ENCODE measurements around the gene MYO1D.

The MYO1D gene

DNA sequence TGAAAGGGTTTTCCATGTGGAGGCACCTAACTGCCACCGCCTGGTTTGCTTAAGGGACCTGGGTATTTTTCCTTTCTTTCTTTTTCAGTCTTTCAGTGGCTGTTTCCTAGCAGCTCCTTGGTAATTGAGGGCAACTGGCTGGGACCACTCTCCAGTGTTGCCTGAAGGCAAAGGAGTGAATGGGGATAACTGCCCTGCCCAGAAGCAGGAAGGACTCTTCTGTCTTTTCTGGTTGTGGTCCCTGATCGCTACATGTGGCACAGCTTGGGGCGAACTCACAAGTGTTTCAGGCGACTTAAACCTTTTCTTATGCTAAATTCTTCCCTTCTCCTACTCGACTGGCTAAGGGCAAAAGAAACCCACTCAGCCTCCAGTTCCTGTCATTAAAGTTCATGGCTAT is 40.9 kb upstream of the MYO1D start:
- Histone ChIP-seq H3K36me3 (replicated peaks) (no peaks in the 10 kb centered on the region), H3K27me3 (replicated peaks) (no peaks in the 10 kb centered on the region), H3K27ac (no peak overlapping the region), H3K4me3 (ENCODE audit: low read depth, low read length) (no peak overlapping the region)
- no peak for DNase-seq
- in situ Hi-C loops (cut with HindIII; ENCODE audit: low pct_ligation_motif_present, low sequenced_read_pairs) = loop anchor here (25.0 kb wide), 1 partner anchor 131 kb away; no protein-coding TSS in a partner anchor
- TF ChIP-seq, protein P1, sequence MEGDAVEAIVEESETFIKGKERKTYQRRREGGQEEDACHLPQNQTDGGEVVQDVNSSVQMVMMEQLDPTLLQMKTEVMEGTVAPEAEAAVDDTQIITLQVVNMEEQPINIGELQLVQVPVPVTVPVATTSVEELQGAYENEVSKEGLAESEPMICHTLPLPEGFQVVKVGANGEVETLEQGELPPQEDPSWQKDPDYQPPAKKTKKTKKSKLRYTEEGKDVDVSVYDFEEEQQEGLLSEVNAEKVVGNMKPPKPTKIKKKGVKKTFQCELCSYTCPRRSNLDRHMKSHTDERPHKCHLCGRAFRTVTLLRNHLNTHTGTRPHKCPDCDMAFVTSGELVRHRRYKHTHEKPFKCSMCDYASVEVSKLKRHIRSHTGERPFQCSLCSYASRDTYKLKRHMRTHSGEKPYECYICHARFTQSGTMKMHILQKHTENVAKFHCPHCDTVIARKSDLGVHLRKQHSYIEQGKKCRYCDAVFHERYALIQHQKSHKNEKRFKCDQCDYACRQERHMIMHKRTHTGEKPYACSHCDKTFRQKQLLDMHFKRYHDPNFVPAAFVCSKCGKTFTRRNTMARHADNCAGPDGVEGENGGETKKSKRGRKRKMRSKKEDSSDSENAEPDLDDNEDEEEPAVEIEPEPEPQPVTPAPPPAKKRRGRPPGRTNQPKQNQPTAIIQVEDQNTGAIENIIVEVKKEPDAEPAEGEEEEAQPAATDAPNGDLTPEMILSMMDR (IDR thresholded peaks at IDR 0.05; ENCODE audit: low read depth, low read length, missing control alignments) = no peak

DNA sequence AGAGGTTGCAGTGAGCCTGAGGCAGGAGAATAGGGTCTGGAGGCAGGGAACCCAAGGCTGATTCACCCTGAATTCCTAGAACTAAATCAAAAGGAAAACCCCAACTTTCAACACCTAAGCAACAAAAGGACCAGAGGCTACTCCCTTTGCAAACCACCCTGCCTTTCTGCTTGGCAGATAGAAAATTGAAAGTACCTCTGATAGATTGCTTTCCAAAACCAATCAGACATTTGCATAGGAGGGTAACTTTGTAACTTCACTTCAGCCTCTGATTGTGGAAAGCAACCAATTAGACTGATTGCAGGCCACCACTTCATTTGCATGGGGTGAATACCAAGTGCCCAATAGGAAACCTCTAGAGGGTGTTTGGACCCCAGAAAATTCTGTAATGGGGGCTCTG is 40.2 kb upstream of the MYO1D start:
- no peak overlapping the region for H3K4me3 ChIP-seq (ENCODE audit: low read depth, low read length)
- H3K36me3 ChIP-seq (replicated peaks) = no peaks in the 10 kb centered on the region
- no peaks in the 10 kb centered on the region for H3K27me3 ChIP-seq (replicated peaks)
- no peak for DNase-seq
- in situ Hi-C loops (cut with HindIII; ENCODE audit: low pct_ligation_motif_present, low sequenced_read_pairs) = loop anchor here (25.0 kb wide), 1 partner anchor 130 kb away; no protein-coding TSS in a partner anchor
- no peak overlapping the region for H3K27ac ChIP-seq
- TF ChIP-seq, protein P1 (IDR thresholded peaks at IDR 0.05; ENCODE audit: low read depth, low read length, missing control alignments) = no peak

DNA sequence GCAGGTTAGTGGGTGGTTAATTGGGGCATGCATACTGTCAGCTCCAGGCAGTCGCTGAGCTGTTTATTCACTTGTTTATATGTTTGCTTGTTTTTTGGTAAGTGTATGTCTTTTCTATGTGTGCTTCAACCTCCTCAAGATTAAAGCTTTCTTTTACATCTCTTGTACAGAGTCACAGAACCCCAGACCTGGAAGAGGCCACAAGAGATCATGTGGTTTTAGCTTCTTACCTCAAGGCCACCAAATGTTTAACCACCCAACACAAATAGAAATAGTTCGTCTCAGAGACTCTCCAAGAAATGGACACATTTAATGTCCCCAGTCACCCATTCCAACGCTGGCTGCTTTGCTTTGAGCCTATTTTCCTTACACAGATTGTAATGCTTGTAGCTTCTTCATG is 39.2 kb upstream of the MYO1D start:
- DNase-seq = no peak
- Histone ChIP-seq H3K36me3 (replicated peaks) (no peaks in the 10 kb centered on the region), H3K4me3 (ENCODE audit: low read depth, low read length) (no peak overlapping the region), H3K27me3 (replicated peaks) (no peaks in the 10 kb centered on the region), H3K27ac (no peak overlapping the region)
- in situ Hi-C loops (cut with HindIII; ENCODE audit: low pct_ligation_motif_present, low sequenced_read_pairs) = loop anchor here (25.0 kb wide), 1 partner anchor 129 kb away; no protein-coding TSS in a partner anchor
- TF ChIP-seq, protein P1 (IDR thresholded peaks at IDR 0.05; ENCODE audit: low read depth, low read length, missing control alignments) = no peak

DNA sequence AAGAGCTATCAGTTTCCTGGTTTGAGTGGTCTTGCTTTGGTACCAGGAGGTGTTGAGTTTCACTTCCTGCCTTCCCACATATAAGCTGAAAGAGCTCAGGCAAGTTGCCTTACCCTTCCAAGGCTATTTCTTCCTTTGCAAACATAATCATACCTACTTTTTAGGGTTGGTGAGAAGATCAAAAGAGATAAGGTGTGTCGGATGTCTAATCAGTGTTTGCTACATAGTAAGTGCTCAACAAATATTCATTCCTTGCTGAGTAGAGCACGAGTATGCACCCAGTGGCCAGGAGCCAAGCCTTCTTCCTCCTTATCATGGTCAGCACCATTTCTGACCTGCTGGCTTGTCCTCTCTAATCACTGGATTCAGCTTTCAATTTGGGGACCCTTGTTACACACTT is 38.3 kb upstream of the MYO1D start:
- Histone ChIP-seq H3K4me3 (ENCODE audit: low read depth, low read length) (no peak overlapping the region), H3K27me3 (replicated peaks) (no peaks in the 10 kb centered on the region), H3K36me3 (replicated peaks) (no peaks in the 10 kb centered on the region), H3K27ac (no peak overlapping the region)
- TF ChIP-seq, protein P1 (IDR thresholded peaks at IDR 0.05; ENCODE audit: low read depth, low read length, missing control alignments) = no peak
- in situ Hi-C loops (cut with HindIII; ENCODE audit: low pct_ligation_motif_present, low sequenced_read_pairs) = loop anchor here (25.0 kb wide), 1 partner anchor 128 kb away; no protein-coding TSS in a partner anchor
- no peak for DNase-seq

DNA sequence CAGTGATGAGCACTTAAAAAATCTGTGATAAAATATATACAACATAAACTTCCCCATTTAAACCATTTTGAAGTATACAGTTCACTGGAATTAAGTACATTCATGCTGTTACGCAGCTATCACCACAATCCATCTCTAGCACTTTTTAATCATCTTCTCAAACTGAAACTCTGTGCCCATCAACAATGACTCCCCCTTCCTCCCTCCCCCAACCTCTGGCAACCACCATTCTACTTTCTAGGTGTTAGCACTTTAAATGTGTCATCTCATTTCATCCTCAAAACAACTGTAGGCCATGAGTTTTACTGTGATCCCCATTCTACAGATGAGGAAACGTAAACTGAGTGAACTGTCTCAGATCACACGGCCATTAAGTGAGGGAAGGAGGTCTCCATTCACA is 37.3 kb upstream of the MYO1D start:
- TF ChIP-seq, protein P1 (IDR thresholded peaks at IDR 0.05; ENCODE audit: low read depth, low read length, missing control alignments) = no peak
- in situ Hi-C loops (cut with HindIII; ENCODE audit: low pct_ligation_motif_present, low sequenced_read_pairs) = loop anchor here (25.0 kb wide), 1 partner anchor 127 kb away; no protein-coding TSS in a partner anchor
- no peak for DNase-seq
- Histone ChIP-seq H3K36me3 (replicated peaks) (no peaks in the 10 kb centered on the region), H3K4me3 (ENCODE audit: low read depth, low read length) (no peak overlapping the region), H3K27me3 (replicated peaks) (no peaks in the 10 kb centered on the region), H3K27ac (no peak overlapping the region)

DNA sequence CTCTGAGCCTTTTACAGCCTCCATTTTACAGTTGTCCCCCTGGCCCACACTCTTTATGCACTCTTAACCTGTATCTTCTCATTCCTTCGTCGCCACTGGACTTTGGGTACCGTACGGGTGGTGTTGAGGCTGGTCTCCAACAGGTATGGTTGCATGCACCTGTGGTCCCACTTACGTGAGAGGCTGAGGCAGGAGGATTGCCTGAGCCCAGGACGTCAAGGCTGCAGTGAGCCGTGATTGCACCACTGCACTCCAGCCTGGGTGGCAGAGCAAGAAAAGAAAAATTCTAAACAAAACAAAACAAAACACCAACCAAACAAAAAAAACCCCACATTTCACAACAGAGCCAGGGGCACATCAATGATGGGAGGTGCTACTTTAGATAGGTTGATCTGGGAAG is 36.7 kb upstream of the MYO1D start:
- H3K27me3 ChIP-seq (replicated peaks) = no peaks in the 10 kb centered on the region
- H3K36me3 ChIP-seq (replicated peaks) = no peaks in the 10 kb centered on the region

More for the DNA sequence above, 36.7 kb upstream of the MYO1D start:
- no peak for DNase-seq
- Histone ChIP-seq H3K4me3 (ENCODE audit: low read depth, low read length) (no peak overlapping the region), H3K27ac (no peak overlapping the region)
- in situ Hi-C loops (cut with HindIII; ENCODE audit: low pct_ligation_motif_present, low sequenced_read_pairs) = loop anchor here (25.0 kb wide), 1 partner anchor 126 kb away; no protein-coding TSS in a partner anchor
- TF ChIP-seq, protein P1 (IDR thresholded peaks at IDR 0.05; ENCODE audit: low read depth, low read length, missing control alignments) = no peak

Data from brain microvascular endothelial cell (primary cell).